CD14-positive monocyte (primary cell): ENCODE results near the gene EYS. TPM values are rescaled to one million over a fixed set of nuclear protein-coding genes. Genes with fewer than 3 reads are reported as not detected.

Source experiments
- DNase-seq, 3 donors: peaks; one replicate each; pipeline ENCODE4 v3.0.0-alpha.2; 2011 to 2022
- H2AFZ ChIP-seq: 2 replicates; pipeline ENCODE4 v1.6.0; 2012; ENCODE audit warnings: mild to moderate bottlenecking, low read depth, low read length, inconsistent platforms; ENCODE audit not compliant: insufficient read depth, poor library complexity, severe bottlenecking
- H3K27ac ChIP-seq, 2 donors: 1 replicate in 1 of 2; 2 replicates in 1 of 2; pipeline ENCODE4 v1.5.1; 2012 to 2013; ENCODE audit warnings: low read length in 2 of 2, control low read depth in 1 of 2, inconsistent platforms in 1 of 2, low read depth in 1 of 2, mild to moderate bottlenecking in 1 of 2
- H3K27me3 ChIP-seq, 2 donors: one replicate each; pipeline versions ENCODE4 v1.6.0 to v1.6.1; 2011 to 2013; ENCODE audit warnings: low read length in 2 of 2; ENCODE audit not compliant: control insufficient read depth in 2 of 2, insufficient read depth in 2 of 2
- H3K36me3 ChIP-seq, 2 donors: replicated peaks in 1 of 2; 1 replicate in 1 of 2; 2 replicates in 1 of 2; pipeline versions ENCODE4 v1.5.1 to v1.6.1; 2012 to 2013; ENCODE audit warnings: low read length in 2 of 2, control low read depth in 1 of 2, inconsistent platforms in 1 of 2, mild to moderate bottlenecking in 1 of 2; ENCODE audit not compliant: insufficient read depth in 2 of 2, control insufficient read depth in 1 of 2
- H3K4me1 ChIP-seq, 2 donors: 1 replicate in 1 of 2; 2 replicates in 1 of 2; pipeline versions ENCODE4 v1.5.1 to v1.6.1; 2012 to 2013; ENCODE audit warnings: low read length in 2 of 2, control low read depth in 1 of 2, inconsistent platforms in 1 of 2, mild to moderate bottlenecking in 1 of 2, moderate library complexity in 1 of 2; ENCODE audit not compliant: insufficient read depth in 2 of 2, control insufficient read depth in 1 of 2
- H3K4me2 ChIP-seq: replicated peaks from 2 replicates; pipeline ENCODE3; 2012; ENCODE audit warnings: low read length, moderate library complexity, mild to moderate bottlenecking; ENCODE audit not compliant: poor library complexity, severe bottlenecking; ENCODE audit errors: extremely low read depth
- H3K4me3 ChIP-seq, 3 experiments: fragments of 200-600 bp in 1 of 3; sonication (generic) in 1 of 3; replicated peaks in 1 of 3; 1 replicate in 2 of 3; 2 replicates in 1 of 3; pipeline ENCODE4 v1.5.1; 2011 to 2013; ENCODE audit warnings: low read length in 3 of 3, mild to moderate bottlenecking in 3 of 3, control low read depth in 2 of 3, low read depth in 2 of 3, inconsistent platforms in 1 of 3, moderate library complexity in 1 of 3
- H3K79me2 ChIP-seq: 2 replicates; pipeline ENCODE4 v1.6.0; 2012; ENCODE audit warnings: mild to moderate bottlenecking, control low read depth, inconsistent platforms, low read length, moderate library complexity; ENCODE audit not compliant: insufficient read depth
- H3K9ac ChIP-seq: 2 replicates; pipeline ENCODE4 v1.6.0; 2017; ENCODE audit warnings: low read length, mild to moderate bottlenecking; ENCODE audit not compliant: insufficient read depth, poor library complexity, severe bottlenecking
- H3K9me3 ChIP-seq, 2 donors: replicated peaks in 1 of 2; 1 replicate in 1 of 2; 2 replicates in 1 of 2; pipeline versions ENCODE4 v1.5.1 to v1.6.1; 2012 to 2013; ENCODE audit warnings: low read length in 2 of 2, control low read depth in 1 of 2; ENCODE audit not compliant: control insufficient read depth in 1 of 2, insufficient read depth in 1 of 2
- H4K20me1 ChIP-seq: 2 replicates; pipeline ENCODE4 v1.6.0; 2012; ENCODE audit warnings: mild to moderate bottlenecking, low read length, control low read depth, moderate library complexity; ENCODE audit not compliant: insufficient read depth
- H3K27ac Mint-ChIP-seq, 7 donors: one replicate each; pipeline ENCODE4 v1.8.0; 2020; ENCODE audit warnings: mild to moderate bottlenecking in 7 of 7, mixed read lengths in 7 of 7, moderate library complexity in 6 of 7, inconsistent platforms in 2 of 7
- H3K27me3 Mint-ChIP-seq, 3 donors: one replicate each; pipeline ENCODE4 v1.8.0; 2021 to 2022; ENCODE audit warnings: low read depth in 3 of 3, mild to moderate bottlenecking in 3 of 3, mixed read lengths in 3 of 3, moderate library complexity in 3 of 3, inconsistent platforms in 1 of 3
- H3K36me3 Mint-ChIP-seq, 2 donors: one replicate each; pipeline ENCODE4 v1.8.0; 2020; ENCODE audit warnings: mixed read lengths in 2 of 2, inconsistent platforms in 1 of 2, mild to moderate bottlenecking in 1 of 2
- H3K4me1 Mint-ChIP-seq: one replicate; pipeline ENCODE4 v1.8.0; 2020; ENCODE audit warnings: mild to moderate bottlenecking, mixed read lengths
- H3K4me3 Mint-ChIP-seq, 2 donors: one replicate each; pipeline ENCODE4 v1.8.0; 2020; ENCODE audit warnings: mild to moderate bottlenecking in 2 of 2, mixed read lengths in 2 of 2, moderate library complexity in 1 of 2
- H3K9me3 Mint-ChIP-seq, 7 donors: one replicate each; pipeline ENCODE4 v1.8.0; 2020 to 2022; ENCODE audit warnings: mixed read lengths in 7 of 7, mild to moderate bottlenecking in 6 of 7, moderate library complexity in 6 of 7, inconsistent platforms in 2 of 7
- WGBS: methylation state at CpG from one replicate; pipeline ENCODE4 v1.1.5; 2013; ENCODE audit warnings: missing lambda C conversion rate; ENCODE audit not compliant: insufficient coverage; 5-methylcytosine and 5-hydroxymethylcytosine counted together
- intact Hi-C, 2 donors: fragments of 100-400 bp; cut with micrococcal nuclease; formaldehyde crosslinking; loops; one replicate each; pipeline versions ENCODE4 v1.15.0 to v1.15.1; 2023
- polyA plus RNA-seq, 3 donors: library from polyadenylated mRNA; depleted of rRNA in 1 of 3; unstranded in 2 of 3; stranded (reverse) in 1 of 3; fragments of 300-500 nt in 2 of 3; fragments of >200 nt in 1 of 3; fragmentation: Illumina TruSeq in 2 of 3; gene quantifications; 1 replicate in 2 of 3; 2 replicates in 1 of 3; pipeline ENCODE4 v1.2.3, GENCODE V29; 2012 to 2021
- TF ChIP-seq, protein P1 (sequence below): fragments of 200-600 bp; IDR thresholded peaks from one replicate; pipeline ENCODE4 v1.8.0; 2022; ENCODE audit warnings: antibody characterized with exemption, mild to moderate bottlenecking

The EYS gene
- polyA plus RNA-seq, 3 donors = 0.01 to 0.03 TPM; not detected in 1

GRCh38 chr6:64113704-64114103, 1593.3 kb downstream of the EYS start:
- no peaks in the 10 kb centered on the region for H3K36me3 Mint-ChIP-seq
- Histone ChIP-seq H2AFZ (no peak overlapping the region), H3K36me3 (no peaks in the 10 kb centered on the region), H3K27me3 (no peaks in the 10 kb centered on the region), H3K4me1 (no peaks in the 10 kb centered on the region), H3K4me3 (no peak overlapping the region), H3K9ac (no peak overlapping the region), H3K79me2 (no peaks in the 10 kb centered on the region), H3K9me3 (peaks cover 12 to 14% of the 10 kb centered on the region in 2 donors), H3K4me2 (no peak overlapping the region), H3K27ac (no peak overlapping the region), H4K20me1 (no peaks in the 10 kb centered on the region)
- H3K27me3 Mint-ChIP-seq = no peaks in the 10 kb centered on the region
- TF ChIP-seq, protein P1, sequence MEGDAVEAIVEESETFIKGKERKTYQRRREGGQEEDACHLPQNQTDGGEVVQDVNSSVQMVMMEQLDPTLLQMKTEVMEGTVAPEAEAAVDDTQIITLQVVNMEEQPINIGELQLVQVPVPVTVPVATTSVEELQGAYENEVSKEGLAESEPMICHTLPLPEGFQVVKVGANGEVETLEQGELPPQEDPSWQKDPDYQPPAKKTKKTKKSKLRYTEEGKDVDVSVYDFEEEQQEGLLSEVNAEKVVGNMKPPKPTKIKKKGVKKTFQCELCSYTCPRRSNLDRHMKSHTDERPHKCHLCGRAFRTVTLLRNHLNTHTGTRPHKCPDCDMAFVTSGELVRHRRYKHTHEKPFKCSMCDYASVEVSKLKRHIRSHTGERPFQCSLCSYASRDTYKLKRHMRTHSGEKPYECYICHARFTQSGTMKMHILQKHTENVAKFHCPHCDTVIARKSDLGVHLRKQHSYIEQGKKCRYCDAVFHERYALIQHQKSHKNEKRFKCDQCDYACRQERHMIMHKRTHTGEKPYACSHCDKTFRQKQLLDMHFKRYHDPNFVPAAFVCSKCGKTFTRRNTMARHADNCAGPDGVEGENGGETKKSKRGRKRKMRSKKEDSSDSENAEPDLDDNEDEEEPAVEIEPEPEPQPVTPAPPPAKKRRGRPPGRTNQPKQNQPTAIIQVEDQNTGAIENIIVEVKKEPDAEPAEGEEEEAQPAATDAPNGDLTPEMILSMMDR = no peak
- H3K4me1 Mint-ChIP-seq = no peaks in the 10 kb centered on the region
- no peak for DNase-seq
- no peak overlapping the region for H3K27ac Mint-ChIP-seq
- intact Hi-C loops = no loop called here
- H3K4me3 Mint-ChIP-seq = no peak overlapping the region
- WGBS = no CpG with 5 or more reads among the region's 3 CpGs
- peaks cover 7 to 19% (median 10%) of the 10 kb centered on the region in 7 donors for H3K9me3 Mint-ChIP-seq

DNA sequence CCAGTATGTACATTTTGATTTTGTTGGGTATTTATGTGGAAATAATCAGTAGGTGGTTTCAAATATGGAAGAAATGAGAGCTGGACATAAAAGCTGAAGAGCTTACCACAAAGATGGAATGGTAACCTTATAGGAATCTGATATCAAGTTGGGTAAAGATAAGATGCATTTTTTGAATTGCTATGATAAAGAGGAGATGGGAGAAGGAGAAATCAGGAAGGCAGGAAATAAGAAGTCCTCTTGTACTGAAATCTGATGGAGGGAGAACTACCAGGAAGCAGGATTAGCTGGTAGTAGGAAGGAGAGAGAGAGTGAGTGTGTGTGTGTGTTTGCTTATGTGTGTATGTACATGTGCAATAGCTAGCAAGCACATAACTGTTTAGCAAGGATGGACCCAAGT, 1603.0 kb downstream of the EYS start:
- Histone ChIP-seq H3K9me3 (no peaks in the 10 kb centered on the region), H3K4me2 (no peak overlapping the region), H3K27ac (no peak overlapping the region), H3K9ac (no peak overlapping the region), H3K27me3 (no peaks in the 10 kb centered on the region), H3K4me1 (no peaks in the 10 kb centered on the region), H3K36me3 (no peaks in the 10 kb centered on the region), H4K20me1 (no peaks in the 10 kb centered on the region), H3K4me3 (no peak overlapping the region), H2AFZ (no peak overlapping the region), H3K79me2 (no peaks in the 10 kb centered on the region)
- Mint-ChIP-seq H3K4me1 (no peaks in the 10 kb centered on the region), H3K27ac (no peak overlapping the region), H3K27me3 (peaks cover 0 to 1% (median 0%) of the 10 kb centered on the region in 3 donors), H3K9me3 (peaks cover 2 to 4% (median 2%) of the 10 kb centered on the region in 7 donors), H3K36me3 (no peaks in the 10 kb centered on the region), H3K4me3 (no peak overlapping the region)
- TF ChIP-seq, protein P1 = no peak
- intact Hi-C loops = no loop called here
- no peak for DNase-seq
